ENCODE measurements around the gene BRI3. TPM values are rescaled to one million over a fixed set of nuclear protein-coding genes. Genes with fewer than 3 reads are reported as not detected.

The BRI3 gene
- total and polyA plus RNA-seq, 11 donors, result 51.0 to 274 (median 229) TPM

DNA sequence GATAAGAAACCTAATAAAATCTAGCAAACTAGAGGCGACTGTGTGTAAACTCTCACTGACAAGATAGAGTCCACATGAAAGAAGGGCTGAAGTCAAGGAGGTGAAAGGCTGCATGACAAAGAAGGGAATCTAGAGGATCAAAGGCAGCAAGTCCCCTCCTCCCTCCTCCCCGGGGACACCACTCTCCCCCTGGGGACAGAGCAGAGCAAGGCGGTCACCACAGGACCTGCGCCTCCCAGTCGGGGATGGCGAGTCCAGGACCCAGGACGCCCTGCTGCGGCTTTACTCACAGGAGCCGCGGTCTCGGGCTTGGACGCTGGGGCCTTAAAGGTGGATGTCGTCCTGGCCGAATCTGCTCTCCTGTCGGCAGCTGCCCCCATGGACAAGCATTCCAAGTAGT lies 22.4 kb downstream of the BRI3 start:
- peaks cover 0 to 26% (median 15%) of the 10 kb centered on the region in 9 donors for H3K36me3 ChIP-seq
- DNase-seq (no peak), ATAC-seq (no peak)
- no peak overlapping the region for H3K4me3 ChIP-seq
- no peaks in the 10 kb centered on the region for H3K4me1 ChIP-seq
- WGBS, 4 donors, result 70 to 80% (median 75%) methylated on average over 8 to 15 of the region's 15 CpGs
- H3K27ac ChIP-seq, result no peak overlapping the region
- intact Hi-C loops (cut with DNase I), result loop anchor here in 1 of 10 donors (10.0 kb wide), 1 partner anchor 541 kb away; no protein-coding TSS in a partner anchor
- H3K9me3 ChIP-seq, result no peaks in the 10 kb centered on the region
- no peak for TF ChIP-seq POLR2A (IDR thresholded peaks at IDR 0.05)
- TF ChIP-seq, protein P1, sequence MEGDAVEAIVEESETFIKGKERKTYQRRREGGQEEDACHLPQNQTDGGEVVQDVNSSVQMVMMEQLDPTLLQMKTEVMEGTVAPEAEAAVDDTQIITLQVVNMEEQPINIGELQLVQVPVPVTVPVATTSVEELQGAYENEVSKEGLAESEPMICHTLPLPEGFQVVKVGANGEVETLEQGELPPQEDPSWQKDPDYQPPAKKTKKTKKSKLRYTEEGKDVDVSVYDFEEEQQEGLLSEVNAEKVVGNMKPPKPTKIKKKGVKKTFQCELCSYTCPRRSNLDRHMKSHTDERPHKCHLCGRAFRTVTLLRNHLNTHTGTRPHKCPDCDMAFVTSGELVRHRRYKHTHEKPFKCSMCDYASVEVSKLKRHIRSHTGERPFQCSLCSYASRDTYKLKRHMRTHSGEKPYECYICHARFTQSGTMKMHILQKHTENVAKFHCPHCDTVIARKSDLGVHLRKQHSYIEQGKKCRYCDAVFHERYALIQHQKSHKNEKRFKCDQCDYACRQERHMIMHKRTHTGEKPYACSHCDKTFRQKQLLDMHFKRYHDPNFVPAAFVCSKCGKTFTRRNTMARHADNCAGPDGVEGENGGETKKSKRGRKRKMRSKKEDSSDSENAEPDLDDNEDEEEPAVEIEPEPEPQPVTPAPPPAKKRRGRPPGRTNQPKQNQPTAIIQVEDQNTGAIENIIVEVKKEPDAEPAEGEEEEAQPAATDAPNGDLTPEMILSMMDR (IDR thresholded peaks at IDR 0.05), result no peak
- H3K27me3 ChIP-seq, result no peaks in the 10 kb centered on the region

DNA sequence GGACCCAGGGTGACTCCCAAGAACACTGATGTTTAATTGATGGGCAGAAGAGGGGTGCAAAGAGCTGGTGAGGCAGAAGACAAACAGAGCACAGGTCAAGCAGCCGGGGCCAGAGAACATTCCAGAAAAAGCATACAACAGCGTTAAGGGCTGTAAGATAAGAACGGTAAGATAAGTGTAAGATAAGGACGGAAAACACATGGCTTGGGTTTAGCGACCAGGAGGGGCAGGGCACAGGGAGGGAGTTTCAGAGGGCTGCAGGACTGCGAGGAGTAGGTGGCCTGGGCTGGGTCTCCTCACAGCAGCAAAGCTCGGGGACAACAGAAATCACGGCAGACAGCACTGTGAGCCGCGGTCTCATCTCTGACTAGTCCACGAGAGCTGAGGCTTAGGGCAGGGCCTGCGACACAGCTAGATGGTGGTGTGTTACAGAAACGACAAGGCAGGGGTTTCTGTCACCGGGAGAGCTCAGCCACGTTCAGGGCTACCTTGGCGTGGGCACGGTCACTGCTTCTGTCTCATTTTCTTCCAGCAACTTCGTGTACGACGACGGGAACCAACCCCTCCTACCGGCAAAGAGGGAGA lies 24.6 kb downstream of the BRI3 start:
- ATAC-seq (no peak), DNase-seq (no peak)
- H3K27ac ChIP-seq, result no peak overlapping the region
- intact Hi-C loops (cut with DNase I), result loop anchor here in 1 of 10 donors (10.0 kb wide), 1 partner anchor 539 kb away; no protein-coding TSS in a partner anchor
- TF ChIP-seq, protein P1 (IDR thresholded peaks at IDR 0.05), result no peak
- peaks cover 0 to 29% (median 16%) of the 10 kb centered on the region in 9 donors for H3K36me3 ChIP-seq
- no peaks in the 10 kb centered on the region for H3K4me1 ChIP-seq
- no peaks in the 10 kb centered on the region for H3K9me3 ChIP-seq
- no peaks in the 10 kb centered on the region for H3K27me3 ChIP-seq
- WGBS, 4 donors, result 46 to 57% (median 54%) methylated on average over 22 of the region's 22 CpGs
- no peak overlapping the region for H3K4me3 ChIP-seq

DNA sequence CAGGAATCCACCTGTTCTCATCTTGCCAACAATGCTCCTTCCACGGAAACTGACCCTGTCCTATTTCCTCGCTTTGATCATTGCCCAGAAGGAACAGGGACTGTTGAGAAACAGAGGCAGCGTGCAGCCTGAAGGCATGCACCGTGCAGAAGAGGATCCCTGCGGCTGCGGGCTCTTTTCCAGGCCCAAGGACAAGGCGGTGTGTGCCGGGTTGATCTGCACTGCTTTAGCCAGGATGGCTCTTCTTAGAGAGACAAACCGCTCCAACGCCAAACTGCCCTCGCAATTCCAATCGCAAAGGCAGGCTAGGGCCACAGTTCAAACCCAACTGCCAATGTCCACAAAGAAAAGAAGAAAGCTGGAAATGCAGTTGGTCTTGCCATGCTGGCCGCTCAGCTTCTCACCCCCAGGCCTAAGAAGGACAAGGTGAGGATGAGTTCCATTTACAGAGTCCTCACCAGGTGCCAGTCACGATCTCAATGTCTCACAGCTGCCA lies 26.5 kb downstream of the BRI3 start:
- no peak for TF ChIP-seq POLR2A (IDR thresholded peaks at IDR 0.05)
- TF ChIP-seq, protein P1 (IDR thresholded peaks at IDR 0.05), result no peak
- 96 to 98% (median 97%) methylated on average over 14 of the region's 14 CpGs for WGBS, 4 donors
- intact Hi-C loops (cut with DNase I), result loop anchor here in 1 of 10 donors (10.0 kb wide), 1 partner anchor 537 kb away; no protein-coding TSS in a partner anchor
- DNase-seq (peak in 1 of 5 donors; percentile 54), ATAC-seq (no peak)
- no peak overlapping the region for H3K4me3 ChIP-seq
- no peak overlapping the region for H3K27ac ChIP-seq
- no peaks in the 10 kb centered on the region for H3K27me3 ChIP-seq
- no peaks in the 10 kb centered on the region for H3K9me3 ChIP-seq
- no peaks in the 10 kb centered on the region for H3K4me1 ChIP-seq
- peaks cover 0 to 29% (median 16%) of the 10 kb centered on the region in 9 donors for H3K36me3 ChIP-seq

DNA sequence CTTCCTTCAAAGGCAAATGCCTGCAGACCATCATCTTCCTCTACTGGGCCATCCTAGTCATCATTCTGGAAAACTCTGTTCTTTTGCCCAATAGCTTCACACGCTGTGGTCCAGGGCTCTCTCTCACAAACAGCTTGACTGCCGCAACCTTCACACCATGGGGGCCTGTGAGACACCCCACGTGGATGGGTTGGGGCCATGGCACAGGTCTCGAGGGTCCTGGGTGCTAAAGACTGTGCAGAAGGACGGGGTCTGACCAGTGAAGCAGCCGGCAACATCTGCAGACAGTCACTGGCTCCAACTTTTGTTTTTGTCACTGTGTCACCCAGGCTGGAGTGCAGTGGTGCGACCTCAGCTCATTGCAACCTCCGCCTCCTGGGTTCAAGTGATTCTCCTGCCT lies 28.1 kb downstream of the BRI3 start:
- DNase-seq (no peak), ATAC-seq (no peak)
- H3K27me3 ChIP-seq, result no peaks in the 10 kb centered on the region
- TF ChIP-seq POLR2A (IDR thresholded peaks at IDR 0.05), result no peak
- TF ChIP-seq, protein P1 (IDR thresholded peaks at IDR 0.05), result no peak
- H3K4me3 ChIP-seq, result no peak overlapping the region
- intact Hi-C loops (cut with DNase I), result loop anchor here in 1 of 10 donors (10.0 kb wide), 1 partner anchor 535 kb away; no protein-coding TSS in a partner anchor
- 94 to 97% (median 97%) methylated on average over 8 of the region's 8 CpGs for WGBS, 4 donors
- peaks cover 0 to 25% (median 15%) of the 10 kb centered on the region in 9 donors for H3K36me3 ChIP-seq
- H3K27ac ChIP-seq, result no peak overlapping the region
- no peaks in the 10 kb centered on the region for H3K4me1 ChIP-seq
- H3K9me3 ChIP-seq, result no peaks in the 10 kb centered on the region

All from heart left ventricle (tissue), 16 donors.